GM21515 (cell line): ENCODE measurements around the gene PAX2.
"Not testable (repeated sequence)": the region's sequence is repeated elsewhere in the genome, so short reads cannot be mapped to it uniquely, and the experiment has no call there.

Experiments used
- ATAC-seq: cut with Tn5 transposase; IDR thresholded peaks from one replicate; pipeline ENCODE4 v1.9.1; 2021; ENCODE audit not compliant: unreplicated experiment

The PAX2 gene

DNA sequence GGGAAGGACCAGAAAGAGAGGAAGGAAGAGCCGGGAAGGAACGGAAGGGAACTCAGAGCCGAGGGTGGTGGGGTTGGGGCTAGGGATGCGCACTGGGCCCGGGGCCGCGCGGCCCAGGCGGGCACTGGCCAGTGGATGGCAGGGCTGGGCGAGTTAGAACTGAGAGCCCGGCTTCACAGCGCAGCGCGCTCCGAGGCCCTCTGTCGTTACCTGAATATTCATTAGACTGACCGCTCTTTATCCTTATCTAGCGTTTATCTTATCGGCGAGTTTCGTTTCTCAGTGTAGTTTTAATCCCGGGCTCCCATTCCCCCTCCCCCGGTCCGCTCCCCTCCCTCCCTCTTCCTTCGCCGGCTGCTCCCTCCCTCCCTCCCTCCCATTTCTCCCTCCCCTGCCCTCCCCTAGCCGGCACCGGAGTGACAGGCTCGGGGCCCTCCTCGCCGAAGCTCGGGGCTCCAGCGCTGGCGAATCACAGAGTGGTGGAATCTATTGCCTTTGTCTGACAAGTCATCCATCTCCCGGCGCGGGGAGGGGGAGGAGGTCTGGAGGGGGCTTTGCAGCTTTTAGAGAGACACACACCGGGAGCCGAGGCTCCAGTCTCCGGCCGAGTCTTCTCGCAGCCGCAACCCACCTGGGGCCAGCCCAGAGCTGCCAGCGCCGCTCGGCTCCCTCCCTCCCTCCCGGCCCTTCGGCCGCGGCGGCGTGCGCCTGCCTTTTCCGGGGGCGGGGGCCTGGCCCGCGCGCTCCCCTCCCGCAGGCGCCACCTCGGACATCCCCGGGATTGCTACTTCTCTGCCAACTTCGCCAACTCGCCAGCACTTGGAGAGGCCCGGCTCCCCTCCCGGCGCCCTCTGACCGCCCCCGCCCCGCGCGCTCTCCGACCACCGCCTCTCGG, at the start of gene PAX2:
PAX2 (plus strand) TSS at position 596 of the 895 bp plus-strand sequence. CDS start 679 bp downstream, outside the sequence.
- no peak for ATAC-seq

DNA sequence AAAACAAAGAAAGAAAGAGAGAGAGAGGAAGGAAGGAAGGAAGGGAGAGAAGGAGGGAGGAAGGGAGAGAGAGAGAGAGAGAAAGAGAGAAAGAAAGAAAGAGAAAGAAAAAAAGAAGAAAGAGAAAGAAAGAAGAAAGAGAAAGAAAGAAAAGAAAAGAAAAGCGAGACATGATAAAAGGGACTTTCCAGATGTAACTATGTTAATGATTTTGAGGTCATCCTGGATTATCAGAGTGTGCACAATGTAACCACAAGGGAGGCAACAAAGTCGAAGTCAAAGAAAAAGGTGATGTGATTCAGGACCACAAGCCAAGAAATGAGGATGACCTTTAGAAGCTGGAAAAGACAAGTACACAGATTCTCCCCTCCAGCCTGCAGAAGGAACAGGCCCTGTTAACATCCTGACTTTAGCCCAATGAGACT, 48.9 kb upstream of the PAX2 start:
- ATAC-seq, result no peak

- ATAC-seq, result no peak
Observed at GRCh38 chr10:100697070-100697469, 48.3 kb upstream of the PAX2 start.

- ATAC-seq, result no peak
Observed at GRCh38 chr10:100697631-100698030, 47.8 kb upstream of the PAX2 start.

GRCh38 chr10:100701704-100702103, 43.7 kb upstream of the PAX2 start:
- not testable (repeated sequence) for ATAC-seq

DNA sequence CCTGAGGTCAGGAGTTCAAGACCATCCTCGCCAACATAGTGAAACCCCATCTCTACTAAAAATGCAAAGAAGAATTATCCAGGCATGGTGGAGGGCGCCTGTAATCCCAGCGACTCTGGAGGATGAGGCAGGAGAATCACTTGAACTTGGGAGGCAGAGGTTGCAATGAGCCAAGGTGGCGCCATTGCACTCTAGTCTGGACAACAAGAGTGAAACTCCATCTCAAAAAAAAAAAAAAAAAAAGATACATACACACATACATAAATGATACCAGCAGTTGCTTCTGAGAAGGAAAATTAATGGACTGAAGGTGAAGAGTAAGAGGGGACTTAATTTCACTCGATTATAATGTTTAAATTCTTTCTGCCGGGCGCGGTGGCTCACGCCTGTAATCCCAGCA, 40.2 kb upstream of the PAX2 start:
- no peak for ATAC-seq

- ATAC-seq, result no peak
Observed at GRCh38 chr10:100707261-100707848, 38.0 kb upstream of the PAX2 start.

- ATAC-seq, result no peak
Observed at GRCh38 chr10:100709146-100710082, 36.0 kb upstream of the PAX2 start.

- ATAC-seq, result no peak
Observed at GRCh38 chr10:100710151-100710871, 35.1 kb upstream of the PAX2 start.

DNA sequence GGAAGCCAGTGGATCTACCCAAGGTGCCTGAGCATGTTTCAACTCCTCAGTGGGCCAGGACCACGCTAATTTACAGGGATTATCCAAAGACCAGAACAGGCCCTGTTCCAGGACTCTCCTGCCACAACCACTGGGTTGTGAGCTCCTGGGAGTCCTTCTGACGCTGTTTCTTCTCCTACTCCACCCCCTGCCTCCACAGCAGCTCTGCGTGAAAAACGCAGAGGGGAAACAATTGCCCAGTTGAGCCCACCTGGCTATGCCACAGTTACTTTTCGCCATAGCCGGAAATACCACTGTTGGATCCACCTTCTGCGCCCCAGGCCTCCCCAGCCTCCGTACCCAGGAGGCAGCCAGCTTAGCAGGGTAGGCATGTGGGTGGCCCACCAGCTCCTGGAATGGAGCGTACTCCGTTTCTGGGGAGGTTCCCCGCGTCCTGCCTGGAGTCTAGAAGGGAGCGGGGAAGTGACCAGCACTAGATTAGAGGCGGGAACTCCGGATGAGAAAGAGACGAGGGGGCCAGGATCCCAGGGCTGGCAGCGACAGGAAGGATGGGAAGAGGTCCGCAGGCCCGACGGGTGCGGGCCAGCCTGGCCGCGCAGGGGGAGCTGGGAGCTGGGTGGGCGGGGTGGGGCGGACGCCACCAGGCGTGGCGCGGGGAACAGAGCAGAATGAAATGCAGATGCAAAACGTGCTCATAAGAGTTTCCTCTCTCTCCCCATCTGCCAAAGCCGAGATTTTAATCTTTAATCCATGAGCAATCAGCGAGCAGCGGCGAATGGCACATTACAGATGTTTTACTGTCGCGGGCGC, 32.1 kb upstream of the PAX2 start:
- ATAC-seq, result no peak

GRCh38 chr10:100713859-100714565, 31.4 kb upstream of the PAX2 start:
- ATAC-seq, result no peak

- ATAC-seq, result no peak
Observed at GRCh38 chr10:100714566-100714950, 30.8 kb upstream of the PAX2 start.

DNA sequence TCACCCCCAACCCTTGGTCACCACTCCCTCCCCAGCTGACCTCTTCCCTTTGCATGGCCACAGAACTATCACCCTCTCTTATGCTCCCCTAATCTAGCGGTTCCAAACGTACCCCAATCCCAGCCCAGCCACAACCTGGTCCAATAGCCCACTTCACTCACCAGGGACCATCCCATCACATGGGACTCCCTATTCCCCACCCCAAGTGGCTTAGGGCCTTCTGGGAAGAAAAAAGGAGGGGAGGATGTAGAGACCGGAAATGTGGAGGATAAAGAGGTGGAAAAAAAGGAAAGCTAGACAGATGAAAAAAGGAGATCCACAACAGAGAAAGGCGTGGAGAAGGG, 30.3 kb upstream of the PAX2 start:
- ATAC-seq, result no peak

DNA sequence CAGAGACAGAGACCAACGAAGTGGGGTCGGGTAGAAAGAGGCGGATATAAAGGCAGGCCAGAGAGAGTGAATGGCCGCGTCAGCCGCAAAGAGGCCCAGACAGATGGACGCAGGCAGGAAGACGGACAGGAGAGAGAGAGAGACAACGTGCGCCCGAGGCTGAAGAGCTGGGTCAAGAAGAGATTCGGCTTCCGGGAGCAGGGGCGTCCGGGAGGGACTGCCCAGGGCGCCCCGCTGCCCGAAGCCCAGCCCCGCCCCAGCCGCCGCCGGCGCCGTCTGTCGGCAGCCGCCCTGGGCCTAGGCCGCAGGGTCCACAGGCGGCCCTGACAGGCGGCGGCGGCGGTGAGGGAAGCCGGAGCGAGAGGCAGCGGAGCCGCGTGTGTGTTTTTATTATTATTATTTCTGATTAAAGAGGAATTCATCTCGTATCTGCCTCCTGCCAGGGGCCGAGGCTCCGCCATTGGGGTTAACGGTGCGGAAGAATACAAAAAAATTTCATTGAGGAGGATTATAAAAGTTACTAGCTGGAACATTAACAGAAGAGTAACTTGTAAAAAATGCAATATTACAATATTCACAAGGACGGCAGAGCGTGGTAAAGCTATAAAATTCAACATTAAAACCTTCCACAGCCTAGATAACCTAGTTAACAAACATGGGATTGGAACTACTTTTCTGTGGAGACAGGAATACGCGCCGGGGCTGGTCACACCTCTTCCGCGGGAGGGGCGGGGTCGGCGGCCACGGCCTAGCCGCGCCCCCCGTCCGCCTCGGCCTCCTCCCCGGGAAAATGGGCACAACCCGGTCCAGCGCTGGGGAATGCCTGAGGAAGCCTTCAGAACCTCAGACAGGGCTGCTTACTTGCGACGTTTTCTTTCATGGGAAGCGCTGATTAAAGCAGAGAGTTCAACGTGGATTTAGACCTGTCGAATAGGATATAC, 29.7 kb upstream of the PAX2 start:
- no peak for ATAC-seq

GRCh38 chr10:100717166-100717565, 28.2 kb upstream of the PAX2 start:
- no peak for ATAC-seq

GRCh38 chr10:100718197-100718742, 27.1 kb upstream of the PAX2 start:
- no peak for ATAC-seq

DNA sequence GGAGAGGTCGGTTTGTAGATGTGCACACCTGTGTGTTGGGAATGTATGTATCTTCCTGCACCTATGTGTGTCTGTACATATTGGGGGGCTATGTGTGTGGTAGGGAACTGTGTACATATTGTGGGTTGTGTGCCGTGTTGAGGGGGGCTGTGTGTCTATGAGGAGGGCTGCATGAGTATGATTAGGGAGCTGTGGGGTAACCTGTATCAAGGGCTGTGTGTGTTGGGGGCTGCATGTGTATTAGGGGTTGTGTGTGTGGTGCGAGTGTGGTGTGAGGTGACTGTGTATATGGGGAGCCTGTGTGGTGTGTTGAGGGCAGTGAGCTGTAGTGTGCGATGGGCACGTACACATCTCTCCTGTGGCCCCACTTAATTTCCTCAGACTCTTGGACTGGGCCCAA, 22.2 kb upstream of the PAX2 start:
- ATAC-seq, result no peak
